ENCODE results near the gene UMAD1.

GRCh38 chr7:7614018-7614741 lies 26.4 kb upstream of the UMAD1 start:
- no peak for TF ChIP-seq POLR2AphosphoS5 (IDR thresholded peaks at IDR 0.05; ENCODE audit: insufficient read depth in 1 of 2, low read depth in 1 of 2)
- no peak for TF ChIP-seq CTCF (IDR thresholded peaks at IDR 0.05)

Data from vagina (tissue), 2 donors.